ENCODE measurements around the gene RAB3B.
A peak's percentile ranks its signal among the peaks of the same experiment; 100 is the strongest.
"Not testable (repeated sequence)": the region's sequence is repeated elsewhere in the genome, so short reads cannot be mapped to it uniquely, and the experiment has no call there.

The RAB3B gene

GRCh38 chr1:52008071-52008809, 17.7 kb upstream of the RAB3B start:
- Histone ChIP-seq H3K27me3 (no peaks in the 10 kb centered on the region), H3K36me3 (no peaks in the 10 kb centered on the region), H3K27ac (no peak overlapping the region), H3K4me1 (peaks cover 0 to 9% (median 1%) of the 10 kb centered on the region in 4 donors), H3K4me3 (no peak overlapping the region), H3K9me3 (no peaks in the 10 kb centered on the region)
- DNase-seq, result no peak
- intact Hi-C loops (cut with DNase I; ENCODE audit: low total_unique reads), result no loop called here
- no peak for TF ChIP-seq CTCF (IDR thresholded peaks at IDR 0.05)

GRCh38 chr1:52007215-52008002, 16.9 kb upstream of the RAB3B start:
- DNase-seq, result no peak
- Histone ChIP-seq H3K4me1 (peaks cover 0 to 9% (median 1%) of the 10 kb centered on the region in 4 donors), H3K36me3 (no peaks in the 10 kb centered on the region), H3K9me3 (no peaks in the 10 kb centered on the region), H3K4me3 (no peak overlapping the region), H3K27ac (no peak overlapping the region), H3K27me3 (no peaks in the 10 kb centered on the region)
- intact Hi-C loops (cut with DNase I; ENCODE audit: low total_unique reads), result no loop called here
- no peak for TF ChIP-seq CTCF (IDR thresholded peaks at IDR 0.05)

- H3K36me3 ChIP-seq; intact Hi-C loops (cut with DNase I; ENCODE audit: low total_unique reads); H3K9me3 ChIP-seq; H3K27me3 ChIP-seq; H3K4me3 ChIP-seq; DNase-seq; H3K27ac ChIP-seq; H3K4me1 ChIP-seq: not testable (repeated sequence)
These were observed 15.6 kb upstream of the RAB3B start for GRCh38 chr1:52006081-52006553.

- H3K27me3 ChIP-seq; H3K4me1 ChIP-seq; H3K27ac ChIP-seq; H3K4me3 ChIP-seq; DNase-seq; H3K36me3 ChIP-seq; intact Hi-C loops (cut with DNase I; ENCODE audit: low total_unique reads); H3K9me3 ChIP-seq: not testable (repeated sequence)
These were observed 15.0 kb upstream of the RAB3B start for GRCh38 chr1:52005548-52005947.

GRCh38 chr1:52003877-52004276, 13.4 kb upstream of the RAB3B start:
- Histone ChIP-seq H3K27ac (no peak overlapping the region), H3K27me3 (no peaks in the 10 kb centered on the region), H3K36me3 (no peaks in the 10 kb centered on the region), H3K4me1 (peaks cover 0 to 9% (median 1%) of the 10 kb centered on the region in 4 donors), H3K4me3 (no peak overlapping the region), H3K9me3 (no peaks in the 10 kb centered on the region)
- no peak for TF ChIP-seq CTCF (IDR thresholded peaks at IDR 0.05)
- no peak for DNase-seq
- intact Hi-C loops (cut with DNase I; ENCODE audit: low total_unique reads), result loop anchor here (5.0 kb wide), 1 partner anchor 112 kb away; no protein-coding TSS in a partner anchor

GRCh38 chr1:52002038-52002917, 11.8 kb upstream of the RAB3B start:
- H3K4me1 ChIP-seq, result peaks cover 0 to 9% (median 1%) of the 10 kb centered on the region in 4 donors
- H3K27ac ChIP-seq, result no peak overlapping the region
- H3K27me3 ChIP-seq, result no peaks in the 10 kb centered on the region
- H3K4me3 ChIP-seq, result no peak overlapping the region
- peak in 1 of 2 donors; percentile 32 for DNase-seq
- intact Hi-C loops (cut with DNase I; ENCODE audit: low total_unique reads), result loop anchor here (5.0 kb wide), 1 partner anchor 110 kb away; no protein-coding TSS in a partner anchor
- no peaks in the 10 kb centered on the region for H3K36me3 ChIP-seq
- TF ChIP-seq CTCF (IDR thresholded peaks at IDR 0.05), result peak; percentile 83 to 93
- no peaks in the 10 kb centered on the region for H3K9me3 ChIP-seq
